Measurements from ENCODE around the gene PREX1. TPM values are rescaled to one million over a fixed set of nuclear protein-coding genes. Genes with fewer than 3 reads are reported as not detected.

The PREX1 gene
- total and polyA plus RNA-seq, 4 donors, result 29.5 to 121 (median 69.3) TPM

- no peak for TF ChIP-seq CTCF (IDR thresholded peaks at IDR 0.05; ENCODE audit: control extremely low read depth, extremely low read depth)
- ATAC-seq (ENCODE audit: insufficient read depth, low FRiP score), result no peak
Observed at GRCh38 chr20:48795732-48796131, 32.1 kb downstream of the PREX1 start.

DNA sequence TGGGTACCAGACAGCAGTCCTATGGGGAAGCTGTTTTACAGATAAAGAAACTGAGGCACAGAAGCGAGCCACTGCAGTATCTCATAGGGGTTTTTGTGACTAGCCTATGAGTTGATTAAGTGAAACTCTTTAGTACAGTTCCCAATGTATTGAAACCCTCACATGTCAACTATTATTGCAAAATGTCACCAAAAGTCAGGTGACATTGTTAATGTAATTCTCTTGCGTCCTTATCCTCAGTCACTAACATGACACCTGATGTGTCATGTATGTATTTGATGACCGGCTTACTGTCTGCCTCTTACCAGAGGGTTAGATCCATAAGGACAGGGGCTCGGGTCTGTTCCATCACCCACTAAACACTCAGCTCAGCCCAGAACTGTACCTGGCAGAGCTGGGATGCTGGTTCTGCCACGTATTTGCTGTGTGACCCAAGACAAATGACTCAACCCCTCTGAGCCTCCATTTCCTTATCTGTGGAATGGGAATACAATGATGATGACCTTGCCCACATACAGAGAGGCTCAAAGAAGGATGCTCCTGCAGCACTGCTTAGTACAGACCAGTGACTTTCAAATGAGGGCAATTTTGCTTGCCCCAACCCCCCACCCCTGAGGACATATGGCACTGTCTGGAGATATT, 32.9 kb downstream of the PREX1 start:
- no peak for DNase-seq
- H3K27me3 ChIP-seq (ENCODE audit: control insufficient read depth in 3 of 3, insufficient read depth in 3 of 3, low read length in 2 of 3), result peaks cover 0 to 42% (median 5%) of the 10 kb centered on the region in 3 donors
- no peak for ATAC-seq (ENCODE audit: insufficient read depth, low FRiP score)
- H3K9ac ChIP-seq (ENCODE audit: insufficient read depth in 1 of 2, low read length in 2 of 2), result no peak overlapping the region
- H3K4me3 ChIP-seq, result no peak overlapping the region
- peaks cover 0 to 1% (median 0%) of the 10 kb centered on the region in 4 donors for H3K36me3 ChIP-seq (ENCODE audit: control insufficient read depth in 4 of 4, insufficient read depth in 4 of 4, low read length in 4 of 4)
- WGBS, 2 donors, result 69 to 70% methylated on average over 5 of the region's 5 CpGs
- H3K27ac ChIP-seq (ENCODE audit: low read depth in 1 of 2, low read length in 1 of 2), result no peak overlapping the region
- H3K9me3 ChIP-seq (ENCODE audit: control insufficient read depth in 4 of 4, insufficient read depth in 3 of 4, low read length in 3 of 4), result peaks cover 0 to 2% (median 0%) of the 10 kb centered on the region in 4 donors
- peaks cover 0 to 21% (median 0%) of the 10 kb centered on the region in 5 donors for H3K4me1 ChIP-seq (ENCODE audit: control insufficient read depth in 5 of 5, insufficient read depth in 5 of 5, low read length in 5 of 5)
- TF ChIP-seq CTCF (IDR thresholded peaks at IDR 0.05; ENCODE audit: control extremely low read depth, extremely low read depth), result no peak

More at GRCh38 chr20:48795732-48796131, 32.1 kb downstream of the PREX1 start:
- no peak overlapping the region for H3K4me3 ChIP-seq
- 53 to 55% methylated on average over 5 of the region's 5 CpGs for WGBS, 2 donors
- H3K4me1 ChIP-seq (ENCODE audit: control insufficient read depth in 5 of 5, insufficient read depth in 5 of 5, low read length in 5 of 5), result peaks cover 0 to 21% (median 0%) of the 10 kb centered on the region in 5 donors
- peaks cover 0 to 44% (median 5%) of the 10 kb centered on the region in 3 donors for H3K27me3 ChIP-seq (ENCODE audit: control insufficient read depth in 3 of 3, insufficient read depth in 3 of 3, low read length in 2 of 3)
- H3K9me3 ChIP-seq (ENCODE audit: control insufficient read depth in 4 of 4, insufficient read depth in 3 of 4, low read length in 3 of 4), result peaks cover 0 to 2% (median 0%) of the 10 kb centered on the region in 4 donors
- H3K36me3 ChIP-seq (ENCODE audit: control insufficient read depth in 4 of 4, insufficient read depth in 4 of 4, low read length in 4 of 4), result peaks cover 0 to 1% (median 0%) of the 10 kb centered on the region in 4 donors
- no peak for DNase-seq
- H3K27ac ChIP-seq (ENCODE audit: low read depth in 1 of 2, low read length in 1 of 2), result no peak overlapping the region
- H3K9ac ChIP-seq (ENCODE audit: insufficient read depth in 1 of 2, low read length in 2 of 2), result no peak overlapping the region

GRCh38 chr20:48794360-48794759, 33.4 kb downstream of the PREX1 start:
- ATAC-seq (ENCODE audit: insufficient read depth, low FRiP score) (no peak), DNase-seq (peak in 2 of 3 donors; percentile 41 to 53)
- TF ChIP-seq CTCF (IDR thresholded peaks at IDR 0.05; ENCODE audit: control extremely low read depth, extremely low read depth), result no peak
- Histone ChIP-seq H3K4me1 (ENCODE audit: control insufficient read depth in 5 of 5, insufficient read depth in 5 of 5, low read length in 5 of 5) (peaks cover 0 to 21% (median 0%) of the 10 kb centered on the region in 5 donors), H3K4me3 (no peak overlapping the region), H3K36me3 (ENCODE audit: control insufficient read depth in 4 of 4, insufficient read depth in 4 of 4, low read length in 4 of 4) (peaks cover 0 to 1% (median 0%) of the 10 kb centered on the region in 4 donors), H3K27ac (ENCODE audit: low read depth in 1 of 2, low read length in 1 of 2) (peak overlapping the region in 1 of 2 donors; percentile 18), H3K9me3 (ENCODE audit: control insufficient read depth in 4 of 4, insufficient read depth in 3 of 4, low read length in 3 of 4) (peaks cover 0 to 2% (median 0%) of the 10 kb centered on the region in 4 donors), H3K9ac (ENCODE audit: insufficient read depth in 1 of 2, low read length in 2 of 2) (no peak overlapping the region), H3K27me3 (ENCODE audit: control insufficient read depth in 3 of 3, insufficient read depth in 3 of 3, low read length in 2 of 3) (peaks cover 0 to 37% (median 5%) of the 10 kb centered on the region in 3 donors)
- WGBS, 2 donors, result 17 to 70% methylated on average over 5 of the region's 5 CpGs

Measured in lung (tissue), 12 donors.